ENCODE data around the gene FBXL19. TPM values are rescaled to one million over a fixed set of nuclear protein-coding genes. Genes with fewer than 3 reads are reported as not detected.
A peak's percentile ranks its signal among the peaks of the same experiment; 100 is the strongest.

Gene FBXL19
- total and polyA plus RNA-seq, 2 of the 13 experiments (the other 11 are each of a cell fraction or from before 2014, with no cell fraction given): 6.0 to 13.7 TPM

- TF ChIP-seq, protein P1, sequence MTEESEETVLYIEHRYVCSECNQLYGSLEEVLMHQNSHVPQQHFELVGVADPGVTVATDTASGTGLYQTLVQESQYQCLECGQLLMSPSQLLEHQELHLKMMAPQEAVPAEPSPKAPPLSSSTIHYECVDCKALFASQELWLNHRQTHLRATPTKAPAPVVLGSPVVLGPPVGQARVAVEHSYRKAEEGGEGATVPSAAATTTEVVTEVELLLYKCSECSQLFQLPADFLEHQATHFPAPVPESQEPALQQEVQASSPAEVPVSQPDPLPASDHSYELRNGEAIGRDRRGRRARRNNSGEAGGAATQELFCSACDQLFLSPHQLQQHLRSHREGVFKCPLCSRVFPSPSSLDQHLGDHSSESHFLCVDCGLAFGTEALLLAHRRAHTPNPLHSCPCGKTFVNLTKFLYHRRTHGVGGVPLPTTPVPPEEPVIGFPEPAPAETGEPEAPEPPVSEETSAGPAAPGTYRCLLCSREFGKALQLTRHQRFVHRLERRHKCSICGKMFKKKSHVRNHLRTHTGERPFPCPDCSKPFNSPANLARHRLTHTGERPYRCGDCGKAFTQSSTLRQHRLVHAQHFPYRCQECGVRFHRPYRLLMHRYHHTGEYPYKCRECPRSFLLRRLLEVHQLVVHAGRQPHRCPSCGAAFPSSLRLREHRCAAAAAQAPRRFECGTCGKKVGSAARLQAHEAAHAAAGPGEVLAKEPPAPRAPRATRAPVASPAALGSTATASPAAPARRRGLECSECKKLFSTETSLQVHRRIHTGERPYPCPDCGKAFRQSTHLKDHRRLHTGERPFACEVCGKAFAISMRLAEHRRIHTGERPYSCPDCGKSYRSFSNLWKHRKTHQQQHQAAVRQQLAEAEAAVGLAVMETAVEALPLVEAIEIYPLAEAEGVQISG (CRISPR knock-in tag; IDR thresholded peaks at IDR 0.05): peak; percentile 91
- no peak for TF ChIP-seq ZNF512B (CRISPR knock-in tag; IDR thresholded peaks at IDR 0.05; ENCODE audit: borderline replicate concordance)
- TF ChIP-seq ZUFSP (CRISPR knock-in tag; IDR thresholded peaks at IDR 0.05; ENCODE audit: borderline replicate concordance): no peak
- TF ChIP-seq PITX1 (CRISPR knock-in tag; IDR thresholded peaks at IDR 0.05): no peak
- peak; percentile 38; the same call in 1 of the 2 replicates for TF ChIP-seq RXRA (CRISPR knock-in tag; IDR thresholded peaks at IDR 0.05)
- no peak; the same call in 1 of the 2 replicates for TF ChIP-seq ZNF777 (CRISPR knock-in tag; IDR thresholded peaks at IDR 0.05)
- TF ChIP-seq PHF8 (CRISPR knock-in tag; IDR thresholded peaks at IDR 0.05): peak; percentile 65
- peak; percentile 34 for TF ChIP-seq POLR2AphosphoS5 (IDR thresholded peaks at IDR 0.05; ENCODE audit: low read depth, low read length)
- TF ChIP-seq ZSCAN21 (CRISPR knock-in tag; IDR thresholded peaks at IDR 0.05; ENCODE audit: borderline replicate concordance): 0 out of 2 replicates have a peak, but pooled peaks have one; percentile 19
- TF ChIP-seq ZNF33A (CRISPR knock-in tag; IDR thresholded peaks at IDR 0.05; ENCODE audit: borderline replicate concordance): no peak
- TF ChIP-seq ZBTB2 (CRISPR knock-in tag; IDR thresholded peaks at IDR 0.05; ENCODE audit: low read depth): peak; percentile 76; the same call in 1 of the 2 replicates
- TF ChIP-seq FLYWCH1 (CRISPR knock-in tag; IDR thresholded peaks at IDR 0.05): no peak
- no peak for TF ChIP-seq PRDM15 (CRISPR knock-in tag; IDR thresholded peaks at IDR 0.05)
These were observed 21.1 kb upstream of the FBXL19 start (continued) for GRCh38 chr16:30902029-30902972.

Data from HepG2 (cell line).